MM.1S (cell line): ENCODE data around the gene MAGI2.

ENCODE experiments used
- DNase-seq: peaks from one replicate; pipeline ENCODE4 v3.0.0-alpha.2; 2015
- H2AFZ ChIP-seq: fragments of 300-600 bp; sonication (generic); 2 replicates; pipeline ENCODE4 v1.6.0; 2016; ENCODE audit warnings: antibody characterized with exemption, low read length
- H3F3A ChIP-seq: fragments of 300-600 bp; sonication (generic); 2 replicates; pipeline ENCODE4 v1.6.1; 2016; ENCODE audit warnings: mild to moderate bottlenecking, antibody characterized with exemption, low read length, moderate library complexity, mixed read lengths; ENCODE audit not compliant: insufficient read depth
- H3K27ac ChIP-seq: fragments of 300-600 bp; sonication (generic); 2 replicates; pipeline ENCODE4 v1.5.1; 2016; ENCODE audit warnings: mild to moderate bottlenecking, low read length
- H3K27me3 ChIP-seq: fragments of 300-600 bp; sonication (generic); replicated peaks from 2 replicates; pipeline ENCODE4 v1.6.0; 2016; ENCODE audit warnings: low read length; ENCODE audit not compliant: insufficient read depth
- H3K36me3 ChIP-seq: fragments of 300-600 bp; sonication (generic); replicated peaks from 2 replicates; pipeline ENCODE4 v1.6.1; 2016; ENCODE audit warnings: mild to moderate bottlenecking, low read length, mixed read lengths; ENCODE audit not compliant: insufficient read depth
- H3K4me1 ChIP-seq: fragments of 300-600 bp; sonication (generic); 2 replicates; pipeline ENCODE4 v1.6.1; 2016; ENCODE audit warnings: low read length, mixed read lengths
- H3K4me2 ChIP-seq: fragments of 300-600 bp; sonication (generic); 2 replicates; pipeline ENCODE4 v1.6.0; 2016; ENCODE audit warnings: low read depth, low read length
- H3K4me3 ChIP-seq: fragments of 300-600 bp; sonication (generic); 2 replicates; pipeline ENCODE4 v1.5.1; 2016; ENCODE audit warnings: low read length, mixed read lengths
- H3K79me2 ChIP-seq: fragments of 300-600 bp; sonication (generic); 2 replicates; pipeline ENCODE4 v1.6.1; 2016; ENCODE audit warnings: mixed run types, low read length, mixed read lengths
- H3K9ac ChIP-seq: fragments of 300-600 bp; sonication (generic); 2 replicates; pipeline ENCODE4 v1.6.1; 2016; ENCODE audit warnings: low read length, mixed read lengths
- H3K9me2 ChIP-seq: fragments of 300-600 bp; sonication (generic); replicated peaks from 2 replicates; pipeline ENCODE4 v1.6.1; 2016; ENCODE audit warnings: mild to moderate bottlenecking, low read length, mixed read lengths; ENCODE audit not compliant: insufficient read depth
- H3K9me3 ChIP-seq: fragments of 300-600 bp; sonication (generic); replicated peaks from 2 replicates; pipeline ENCODE4 v1.6.1; 2016; ENCODE audit warnings: mild to moderate bottlenecking, low read length, mixed read lengths; ENCODE audit not compliant: insufficient read depth
- H4K20me1 ChIP-seq: fragments of 300-600 bp; sonication (generic); 2 replicates; pipeline ENCODE4 v1.6.1; 2016; ENCODE audit warnings: mild to moderate bottlenecking, low read length, moderate library complexity, mixed read lengths; ENCODE audit not compliant: insufficient read depth
- EZH2 ChIP-seq: fragments of 300-600 bp; sonication (generic); optimal IDR thresholded peaks from 2 replicates; pipeline ENCODE3; 2017; ENCODE audit warnings: low read depth, mild to moderate bottlenecking, antibody characterized with exemption, low read length, mixed read lengths
- EZH2phosphoT487 ChIP-seq: fragments of 300-600 bp; sonication (generic); IDR thresholded peaks from 2 replicates; pipeline ENCODE4 v1.6.1; 2018; ENCODE audit warnings: antibody characterized with exemption, low read length
- TF ChIP-seq, protein P1 (sequence below): fragments of 300-600 bp; sonication (generic); IDR thresholded peaks from 2 replicates; pipeline ENCODE4 v1.5.1; 2016; ENCODE audit warnings: antibody characterized with exemption, low read length, mixed read lengths

Gene MAGI2

DNA sequence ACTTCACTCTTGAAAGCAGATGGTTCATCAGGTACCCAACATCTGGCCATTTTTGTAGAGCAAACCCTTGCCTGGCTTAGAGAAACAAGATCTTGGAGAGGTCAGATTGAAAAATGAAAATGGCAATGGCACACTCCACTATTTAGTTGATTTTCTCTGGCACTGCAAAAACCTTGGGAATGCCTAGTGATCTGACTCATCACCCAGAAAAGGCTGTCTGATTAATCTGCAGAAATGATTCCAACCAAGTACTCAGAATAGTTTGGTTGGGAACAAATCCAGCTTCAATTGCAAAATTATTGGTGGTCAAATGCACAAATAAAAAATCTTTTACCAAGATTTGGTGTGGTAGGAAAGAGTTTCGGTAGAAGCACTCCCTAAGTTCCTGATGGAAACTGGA is 1303.7 kb downstream of the MAGI2 start:
- Histone ChIP-seq H3K27ac (no peak overlapping the region), H4K20me1 (no peaks in the 10 kb centered on the region), H3K27me3 (no peaks in the 10 kb centered on the region), H3K79me2 (no peaks in the 10 kb centered on the region), H3K4me1 (no peaks in the 10 kb centered on the region), H2AFZ (no peak overlapping the region), H3K4me2 (no peak overlapping the region), H3K9me2 (no peaks in the 10 kb centered on the region), H3K4me3 (no peak overlapping the region), H3K9me3 (no peaks in the 10 kb centered on the region), H3K36me3 (no peaks in the 10 kb centered on the region), H3F3A (no peaks in the 10 kb centered on the region), H3K9ac (no peak overlapping the region)
- TF ChIP-seq, protein P1, sequence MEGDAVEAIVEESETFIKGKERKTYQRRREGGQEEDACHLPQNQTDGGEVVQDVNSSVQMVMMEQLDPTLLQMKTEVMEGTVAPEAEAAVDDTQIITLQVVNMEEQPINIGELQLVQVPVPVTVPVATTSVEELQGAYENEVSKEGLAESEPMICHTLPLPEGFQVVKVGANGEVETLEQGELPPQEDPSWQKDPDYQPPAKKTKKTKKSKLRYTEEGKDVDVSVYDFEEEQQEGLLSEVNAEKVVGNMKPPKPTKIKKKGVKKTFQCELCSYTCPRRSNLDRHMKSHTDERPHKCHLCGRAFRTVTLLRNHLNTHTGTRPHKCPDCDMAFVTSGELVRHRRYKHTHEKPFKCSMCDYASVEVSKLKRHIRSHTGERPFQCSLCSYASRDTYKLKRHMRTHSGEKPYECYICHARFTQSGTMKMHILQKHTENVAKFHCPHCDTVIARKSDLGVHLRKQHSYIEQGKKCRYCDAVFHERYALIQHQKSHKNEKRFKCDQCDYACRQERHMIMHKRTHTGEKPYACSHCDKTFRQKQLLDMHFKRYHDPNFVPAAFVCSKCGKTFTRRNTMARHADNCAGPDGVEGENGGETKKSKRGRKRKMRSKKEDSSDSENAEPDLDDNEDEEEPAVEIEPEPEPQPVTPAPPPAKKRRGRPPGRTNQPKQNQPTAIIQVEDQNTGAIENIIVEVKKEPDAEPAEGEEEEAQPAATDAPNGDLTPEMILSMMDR = no peak
- no peak for TF ChIP-seq EZH2phosphoT487
- TF ChIP-seq EZH2 = no peak
- DNase-seq = no peak

DNA sequence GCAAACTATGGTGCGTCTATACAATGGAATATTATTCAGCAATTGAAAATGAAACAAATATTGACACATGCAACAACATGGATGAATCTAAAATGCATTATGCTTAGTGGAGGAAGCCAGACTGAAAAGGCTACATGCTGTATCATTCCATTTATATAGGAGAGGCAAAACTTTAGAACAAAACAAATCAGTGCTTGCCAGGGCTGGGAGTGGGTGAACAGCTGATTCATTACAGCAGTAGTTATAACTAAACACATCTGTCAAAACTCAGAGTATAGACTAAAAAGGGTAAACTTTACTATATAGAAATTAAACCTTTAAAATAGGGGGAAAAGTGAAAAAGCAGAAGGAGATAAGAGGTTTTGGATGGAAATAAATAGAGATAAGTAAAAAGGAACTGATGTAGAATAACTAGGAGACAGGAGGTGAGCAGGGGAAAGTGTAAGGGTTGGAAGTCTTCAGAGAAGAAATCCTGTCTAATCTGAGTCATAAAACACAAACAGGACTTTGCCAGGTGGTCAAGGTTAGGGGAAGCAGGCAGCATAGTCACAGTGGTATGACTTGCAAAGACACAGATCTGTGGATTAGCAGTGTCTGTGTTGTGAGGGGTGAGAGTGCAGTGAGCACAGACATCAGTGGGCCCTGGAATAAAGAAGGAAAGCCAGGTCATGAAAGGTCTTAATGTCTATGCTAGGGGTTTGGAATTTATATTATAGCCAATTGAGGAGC is 1305.1 kb downstream of the MAGI2 start:
- Histone ChIP-seq H3K27me3 (no peaks in the 10 kb centered on the region), H3K4me1 (no peaks in the 10 kb centered on the region), H3K9me2 (no peaks in the 10 kb centered on the region), H3F3A (no peaks in the 10 kb centered on the region), H3K4me3 (no peak overlapping the region), H3K4me2 (no peak overlapping the region), H3K79me2 (no peaks in the 10 kb centered on the region), H4K20me1 (no peaks in the 10 kb centered on the region), H3K9me3 (no peaks in the 10 kb centered on the region), H3K36me3 (no peaks in the 10 kb centered on the region), H3K9ac (no peak overlapping the region), H2AFZ (no peak overlapping the region), H3K27ac (no peak overlapping the region)
- TF ChIP-seq EZH2 (no peak), EZH2phosphoT487 (no peak)
- TF ChIP-seq, protein P1 = no peak
- DNase-seq = no peak

DNA sequence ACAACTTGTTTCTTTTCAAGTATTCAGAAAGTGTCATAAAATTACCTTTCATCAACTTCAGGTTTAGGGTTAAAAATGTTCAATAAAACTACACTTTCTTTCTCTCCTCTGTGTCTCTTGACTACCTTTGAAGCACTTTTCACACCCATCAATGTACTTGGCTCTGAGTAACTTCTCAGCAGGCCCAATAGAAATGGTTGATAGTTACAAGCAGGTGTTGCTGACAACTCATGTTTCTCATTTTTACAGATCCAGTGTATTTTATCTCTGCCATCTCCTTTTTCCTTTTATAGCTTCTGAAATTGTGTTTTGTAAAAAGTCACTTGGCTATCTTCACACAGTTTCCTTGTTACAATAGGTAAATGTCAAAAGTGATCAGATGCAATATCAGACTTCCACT is 1306.9 kb downstream of the MAGI2 start:
- Histone ChIP-seq H3K4me3 (no peak overlapping the region), H3K4me2 (no peak overlapping the region), H3F3A (no peaks in the 10 kb centered on the region), H3K9me3 (no peaks in the 10 kb centered on the region), H3K36me3 (no peaks in the 10 kb centered on the region), H3K9me2 (no peaks in the 10 kb centered on the region), H3K4me1 (no peaks in the 10 kb centered on the region), H3K9ac (no peak overlapping the region), H4K20me1 (no peaks in the 10 kb centered on the region), H3K27ac (no peak overlapping the region), H3K27me3 (no peaks in the 10 kb centered on the region), H2AFZ (no peak overlapping the region), H3K79me2 (no peaks in the 10 kb centered on the region)
- TF ChIP-seq EZH2phosphoT487 (no peak), EZH2 (no peak)
- TF ChIP-seq, protein P1 = no peak
- DNase-seq = no peak
